BLaER1 (cell line): ENCODE measurements around the gene MAPK11.

Source experiments
- H3K27ac ChIP-seq: shearing (Covaris generic); formaldehyde crosslinking; 2 replicates; pipeline ENCODE4 v1.8.1; 2022
- H3K27me3 ChIP-seq: shearing (Covaris generic); formaldehyde crosslinking; 2 replicates; pipeline ENCODE4 v1.8.1; 2022
- H3K36me3 ChIP-seq: shearing (Covaris generic); formaldehyde crosslinking; 2 replicates; pipeline ENCODE4 v1.8.1; 2022
- H3K4me1 ChIP-seq: shearing (Covaris generic); formaldehyde crosslinking; 2 replicates; pipeline ENCODE4 v1.8.1; 2022
- H3K4me2 ChIP-seq: shearing (Covaris generic); formaldehyde crosslinking; 2 replicates; pipeline ENCODE4 v1.8.1; 2022
- H3K4me3 ChIP-seq: shearing (Covaris generic); formaldehyde crosslinking; 2 replicates; pipeline ENCODE4 v1.8.1; 2022
- H3K9ac ChIP-seq: shearing (Covaris generic); formaldehyde crosslinking; 2 replicates; pipeline ENCODE4 v1.8.1; 2022
- H3K9me3 ChIP-seq: shearing (Covaris generic); formaldehyde crosslinking; 2 replicates; pipeline ENCODE4 v1.8.1; 2022
- H4K20me1 ChIP-seq: shearing (Covaris generic); formaldehyde crosslinking; 2 replicates; pipeline ENCODE4 v1.8.1; 2022
- Cebpa-rat ChIP-seq: shearing (Covaris generic); IDR thresholded peaks from 2 replicates; pipeline ENCODE4 v1.8.1; 2022

Gene MAPK11

GRCh38 chr22:50220603-50221409 lies 49.4 kb downstream of the MAPK11 start:
- Histone ChIP-seq H3K4me1 (peaks cover 85% of the 10 kb centered on the region), H3K36me3 (peaks cover 92% of the 10 kb centered on the region), H3K9ac (no peak overlapping the region), H3K27me3 (no peaks in the 10 kb centered on the region), H3K4me2 (peak overlapping the region; percentile 80), H3K9me3 (no peaks in the 10 kb centered on the region), H3K27ac (no peak overlapping the region; the same call in 1 of the 2 replicates), H4K20me1 (peaks cover 93% of the 10 kb centered on the region), H3K4me3 (no peak overlapping the region; the same call in 1 of the 2 replicates)
- no peak for TF ChIP-seq Cebpa-rat

- TF ChIP-seq Cebpa-rat, result no peak
- H3K4me2 ChIP-seq, result peak overlapping the region; percentile 80
- H3K9me3 ChIP-seq, result no peaks in the 10 kb centered on the region
- no peaks in the 10 kb centered on the region for H3K27me3 ChIP-seq
- peaks cover 78% of the 10 kb centered on the region for H3K4me1 ChIP-seq
- H3K4me3 ChIP-seq, result no peak overlapping the region
- 0 out of 2 replicates have a peak overlapping the region, but pooled peaks have one; percentile 12 for H3K9ac ChIP-seq
- peak overlapping the region; percentile 35 for H3K27ac ChIP-seq
- peaks cover 91% of the 10 kb centered on the region for H4K20me1 ChIP-seq
- H3K36me3 ChIP-seq, result peaks cover 91% of the 10 kb centered on the region
Measured at GRCh38 chr22:50219800-50220602, 50.2 kb downstream of the MAPK11 start.

GRCh38 chr22:50218996-50219727 lies 51.0 kb downstream of the MAPK11 start:
- H3K9ac ChIP-seq, result 0 out of 2 replicates have a peak overlapping the region, but pooled peaks have one; percentile 12
- peaks cover 94% of the 10 kb centered on the region for H4K20me1 ChIP-seq
- TF ChIP-seq Cebpa-rat, result no peak
- peak overlapping the region; percentile 80 for H3K4me2 ChIP-seq
- H3K27me3 ChIP-seq, result no peaks in the 10 kb centered on the region
- peak overlapping the region; percentile 35; the same call in 1 of the 2 replicates for H3K27ac ChIP-seq
- H3K9me3 ChIP-seq, result no peaks in the 10 kb centered on the region
- no peak overlapping the region for H3K4me3 ChIP-seq
- peaks cover 93% of the 10 kb centered on the region for H3K36me3 ChIP-seq
- peaks cover 75% of the 10 kb centered on the region for H3K4me1 ChIP-seq

GRCh38 chr22:50218153-50218995 lies 51.8 kb downstream of the MAPK11 start:
- TF ChIP-seq Cebpa-rat, result no peak
- Histone ChIP-seq H3K4me3 (no peak overlapping the region), H3K36me3 (peaks cover 94% of the 10 kb centered on the region), H3K4me1 (peaks cover 71% of the 10 kb centered on the region), H3K27me3 (no peaks in the 10 kb centered on the region), H3K4me2 (peak overlapping the region; percentile 80), H3K9me3 (no peaks in the 10 kb centered on the region), H4K20me1 (peaks cover 99% of the 10 kb centered on the region), H3K27ac (no peak overlapping the region), H3K9ac (no peak overlapping the region)

GRCh38 chr22:50217543-50218152 lies 52.5 kb downstream of the MAPK11 start:
- Histone ChIP-seq H3K9ac (peak overlapping the region; percentile 24; the same call in 1 of the 2 replicates), H3K4me3 (no peak overlapping the region), H3K27ac (no peak overlapping the region), H3K36me3 (peaks cover 94% of the 10 kb centered on the region), H4K20me1 (peaks cover 99% of the 10 kb centered on the region), H3K4me1 (peaks cover 70% of the 10 kb centered on the region), H3K4me2 (peak overlapping the region; percentile 80), H3K9me3 (no peaks in the 10 kb centered on the region), H3K27me3 (no peaks in the 10 kb centered on the region)
- no peak for TF ChIP-seq Cebpa-rat

- Histone ChIP-seq H3K9ac (peak overlapping the region; percentile 24; the same call in 1 of the 2 replicates), H3K4me1 (peaks cover 62% of the 10 kb centered on the region), H3K27me3 (no peaks in the 10 kb centered on the region), H3K9me3 (no peaks in the 10 kb centered on the region), H3K36me3 (peaks cover 94% of the 10 kb centered on the region), H3K4me2 (peak overlapping the region; percentile 80), H3K27ac (no peak overlapping the region), H4K20me1 (peaks cover 99% of the 10 kb centered on the region), H3K4me3 (no peak overlapping the region)
- TF ChIP-seq Cebpa-rat, result no peak
Measured at GRCh38 chr22:50216684-50217520, 53.3 kb downstream of the MAPK11 start.

- no peak overlapping the region for H3K9ac ChIP-seq
- H3K9me3 ChIP-seq, result no peaks in the 10 kb centered on the region
- H3K27me3 ChIP-seq, result no peaks in the 10 kb centered on the region
- H3K4me3 ChIP-seq, result no peak overlapping the region
- H3K4me2 ChIP-seq, result peak overlapping the region; percentile 80; the same call in 1 of the 2 replicates
- H3K4me1 ChIP-seq, result peaks cover 55% of the 10 kb centered on the region
- H3K36me3 ChIP-seq, result peaks cover 94% of the 10 kb centered on the region
- H4K20me1 ChIP-seq, result peaks cover 99% of the 10 kb centered on the region
- TF ChIP-seq Cebpa-rat, result no peak
- no peak overlapping the region for H3K27ac ChIP-seq
Measured at GRCh38 chr22:50216055-50216683, 54.0 kb downstream of the MAPK11 start.
